ENCODE data around the gene HTRA2.

HTRA2 gene

DNA sequence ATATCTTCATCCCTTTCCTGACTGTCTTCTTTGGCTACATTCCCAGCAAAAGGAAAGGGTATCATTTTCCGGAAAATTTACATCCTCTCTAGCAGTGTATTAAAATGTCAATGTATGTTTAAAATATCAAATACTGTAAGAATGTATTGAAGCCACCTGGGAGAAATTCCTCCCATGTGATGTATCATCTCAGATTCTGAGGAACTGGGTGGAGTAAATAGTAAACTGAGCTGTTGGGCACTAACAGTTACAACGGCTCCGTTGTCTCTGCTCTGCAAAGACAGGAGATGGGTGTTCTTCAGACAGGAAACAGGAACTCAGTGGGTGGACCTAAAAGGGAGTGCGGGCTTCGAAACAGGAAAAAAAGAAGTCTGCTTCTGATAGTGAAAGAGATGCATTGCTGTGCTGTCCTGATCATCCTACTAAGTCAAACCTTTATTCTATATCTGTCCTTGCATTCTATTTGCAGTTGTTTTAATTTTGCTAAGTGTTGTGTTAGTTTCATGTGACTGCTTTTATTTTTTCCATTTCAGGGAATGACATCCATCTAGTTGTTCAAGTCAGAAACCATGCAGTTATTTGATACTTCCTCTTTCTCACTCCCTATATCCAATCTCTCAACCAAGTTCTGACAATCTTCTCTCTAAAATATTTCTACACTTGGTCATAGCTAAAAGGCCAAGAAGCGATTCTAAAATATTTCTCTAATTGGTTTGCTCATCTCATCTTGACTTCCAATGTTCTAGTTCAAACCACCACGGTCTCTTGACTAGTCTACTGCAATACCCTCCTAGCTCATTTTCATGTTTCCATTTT, 44.2 kb downstream of the HTRA2 start:
- DNase-seq (ENCODE audit: low read depth) = peak; percentile 96
- TF ChIP-seq POLR2A (IDR thresholded peaks at IDR 0.05; ENCODE audit: extremely low read depth, insufficient read length) (peak; percentile 46), MYC (IDR thresholded peaks at IDR 0.05; ENCODE audit: low read depth, low read length) (no peak), MAX (IDR thresholded peaks at IDR 0.05; ENCODE audit: low read depth, low read length) (peak; percentile 40)
- TF ChIP-seq, protein P1, sequence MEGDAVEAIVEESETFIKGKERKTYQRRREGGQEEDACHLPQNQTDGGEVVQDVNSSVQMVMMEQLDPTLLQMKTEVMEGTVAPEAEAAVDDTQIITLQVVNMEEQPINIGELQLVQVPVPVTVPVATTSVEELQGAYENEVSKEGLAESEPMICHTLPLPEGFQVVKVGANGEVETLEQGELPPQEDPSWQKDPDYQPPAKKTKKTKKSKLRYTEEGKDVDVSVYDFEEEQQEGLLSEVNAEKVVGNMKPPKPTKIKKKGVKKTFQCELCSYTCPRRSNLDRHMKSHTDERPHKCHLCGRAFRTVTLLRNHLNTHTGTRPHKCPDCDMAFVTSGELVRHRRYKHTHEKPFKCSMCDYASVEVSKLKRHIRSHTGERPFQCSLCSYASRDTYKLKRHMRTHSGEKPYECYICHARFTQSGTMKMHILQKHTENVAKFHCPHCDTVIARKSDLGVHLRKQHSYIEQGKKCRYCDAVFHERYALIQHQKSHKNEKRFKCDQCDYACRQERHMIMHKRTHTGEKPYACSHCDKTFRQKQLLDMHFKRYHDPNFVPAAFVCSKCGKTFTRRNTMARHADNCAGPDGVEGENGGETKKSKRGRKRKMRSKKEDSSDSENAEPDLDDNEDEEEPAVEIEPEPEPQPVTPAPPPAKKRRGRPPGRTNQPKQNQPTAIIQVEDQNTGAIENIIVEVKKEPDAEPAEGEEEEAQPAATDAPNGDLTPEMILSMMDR (IDR thresholded peaks at IDR 0.05; ENCODE audit: low read depth, low read length) = no peak
- peak overlapping the region; percentile 54 for H3K4me3 ChIP-seq (ENCODE audit: low read depth, low read length)

GRCh38 chr2:74575320-74575719, 45.6 kb downstream of the HTRA2 start:
- no peak for DNase-seq (ENCODE audit: low read depth)
- H3K4me3 ChIP-seq (ENCODE audit: low read depth, low read length) = no peak overlapping the region
- TF ChIP-seq, protein P1 (IDR thresholded peaks at IDR 0.05; ENCODE audit: low read depth, low read length) = no peak
- TF ChIP-seq MYC (IDR thresholded peaks at IDR 0.05; ENCODE audit: low read depth, low read length) (no peak), POLR2A (IDR thresholded peaks at IDR 0.05; ENCODE audit: extremely low read depth, insufficient read length) (no peak), MAX (IDR thresholded peaks at IDR 0.05; ENCODE audit: low read depth, low read length) (no peak)

GRCh38 chr2:74576211-74576862, 46.6 kb downstream of the HTRA2 start:
- no peak for DNase-seq (ENCODE audit: low read depth)
- H3K4me3 ChIP-seq (ENCODE audit: low read depth, low read length) = no peak overlapping the region
- TF ChIP-seq POLR2A (IDR thresholded peaks at IDR 0.05; ENCODE audit: extremely low read depth, insufficient read length) = no peak
- TF ChIP-seq MYC (IDR thresholded peaks at IDR 0.05; ENCODE audit: low read depth, low read length) = no peak
- TF ChIP-seq MAX (IDR thresholded peaks at IDR 0.05; ENCODE audit: low read depth, low read length) = 0 out of 2 replicates have a peak, but pooled peaks have one; percentile 6
- TF ChIP-seq, protein P1 (IDR thresholded peaks at IDR 0.05; ENCODE audit: low read depth, low read length) = no peak

DNA sequence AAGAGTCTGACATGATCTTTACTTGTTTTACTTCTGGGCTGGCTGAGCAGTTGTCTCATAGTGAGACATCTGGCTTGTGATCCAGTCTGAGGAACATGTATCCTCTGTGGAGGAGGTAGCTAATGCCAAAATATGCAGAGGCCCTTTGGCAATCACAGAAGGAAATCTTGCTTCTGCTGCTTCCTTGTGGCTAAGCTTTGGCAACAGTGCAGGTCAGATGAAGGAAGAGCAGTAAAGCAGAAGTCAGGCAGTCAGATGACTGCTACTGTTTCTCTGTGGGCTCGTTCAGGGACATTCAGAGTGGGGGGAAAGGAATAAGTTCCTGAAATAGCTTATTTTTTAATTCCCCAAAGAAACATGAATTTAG, 47.1 kb downstream of the HTRA2 start:
- no peak overlapping the region for H3K4me3 ChIP-seq (ENCODE audit: low read depth, low read length)
- peak; percentile 93 for DNase-seq (ENCODE audit: low read depth)
- TF ChIP-seq POLR2A (IDR thresholded peaks at IDR 0.05; ENCODE audit: extremely low read depth, insufficient read length) (no peak), MYC (IDR thresholded peaks at IDR 0.05; ENCODE audit: low read depth, low read length) (peak; percentile 52; the same call in 1 of the 2 replicates), MAX (IDR thresholded peaks at IDR 0.05; ENCODE audit: low read depth, low read length) (peak; percentile 43; the same call in 1 of the 2 replicates)
- TF ChIP-seq, protein P1 (IDR thresholded peaks at IDR 0.05; ENCODE audit: low read depth, low read length) = no peak

- peak overlapping the region; percentile 27 for H3K4me3 ChIP-seq (ENCODE audit: low read depth, low read length)
- TF ChIP-seq POLR2A (IDR thresholded peaks at IDR 0.05; ENCODE audit: extremely low read depth, insufficient read length) = no peak
- no peak for TF ChIP-seq MAX (IDR thresholded peaks at IDR 0.05; ENCODE audit: low read depth, low read length)
- TF ChIP-seq MYC (IDR thresholded peaks at IDR 0.05; ENCODE audit: low read depth, low read length) = no peak
- TF ChIP-seq, protein P1 (IDR thresholded peaks at IDR 0.05; ENCODE audit: low read depth, low read length) = no peak
- peak; percentile 88 for DNase-seq (ENCODE audit: low read depth)
Measured at GRCh38 chr2:74577448-74577847, 47.7 kb downstream of the HTRA2 start.
